Measurements from ENCODE around the gene INTS7.
"Not testable (repeated sequence)": the region's sequence is repeated elsewhere in the genome, so short reads cannot be mapped to it uniquely, and the experiment has no call there.

Gene INTS7

DNA sequence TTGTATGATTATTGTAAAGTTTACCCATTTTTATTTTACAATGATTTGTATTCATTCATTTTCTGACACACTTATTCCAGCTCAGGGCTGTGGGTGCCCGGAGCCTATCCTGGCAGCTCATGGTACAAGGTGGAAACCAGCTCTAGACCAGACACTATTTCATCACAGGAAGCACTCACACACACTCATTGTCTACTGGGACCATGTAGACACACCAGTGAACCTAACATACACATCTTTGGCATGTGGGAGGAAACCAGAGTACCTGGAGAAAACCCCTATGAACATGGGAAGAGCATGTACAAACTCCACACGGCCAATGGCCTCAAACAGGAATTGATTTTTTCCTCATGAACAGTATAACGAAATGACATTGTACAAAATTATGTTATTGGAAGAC lies 2.5 kb upstream of the INTS7 start:
- no peak for DNase-seq (ENCODE audit: low spot score)

DNA sequence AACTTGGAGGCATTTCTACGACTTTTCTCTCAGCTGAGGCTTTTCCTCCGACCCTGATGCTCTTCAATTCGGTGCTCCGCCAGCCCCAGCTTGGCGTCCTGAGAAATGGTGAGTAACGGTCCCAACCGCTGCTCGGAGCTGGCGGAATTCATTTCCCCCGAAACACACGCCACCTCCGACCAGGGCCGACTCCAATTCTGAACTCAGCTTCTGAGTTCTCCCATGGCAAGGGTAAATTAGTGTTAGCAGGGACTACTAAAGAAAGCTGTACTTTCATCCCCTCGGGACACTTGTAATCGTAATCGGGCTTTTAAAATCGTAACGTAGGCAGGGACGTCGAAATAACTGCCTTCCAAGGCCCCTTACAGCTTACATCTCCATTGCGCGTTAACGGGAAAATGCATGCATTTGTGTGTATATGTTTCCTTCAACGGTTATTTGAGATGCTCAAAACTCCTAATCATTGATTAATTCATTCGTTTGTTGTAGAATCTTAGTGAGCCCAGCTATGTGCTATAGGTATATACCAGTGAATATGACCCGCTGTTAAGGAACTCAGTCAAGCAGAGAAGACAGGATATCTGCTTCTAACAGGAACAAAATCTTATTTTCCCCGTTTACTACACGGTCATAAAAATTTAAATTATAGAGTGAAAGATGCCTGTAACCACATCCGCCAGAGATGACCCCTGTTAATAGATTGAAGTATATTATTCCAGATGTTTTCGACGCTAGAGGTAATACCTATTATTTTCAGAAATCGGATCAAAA lies 663 bp upstream of the INTS7 start:
- DNase-seq (ENCODE audit: low spot score), result no peak

DNA sequence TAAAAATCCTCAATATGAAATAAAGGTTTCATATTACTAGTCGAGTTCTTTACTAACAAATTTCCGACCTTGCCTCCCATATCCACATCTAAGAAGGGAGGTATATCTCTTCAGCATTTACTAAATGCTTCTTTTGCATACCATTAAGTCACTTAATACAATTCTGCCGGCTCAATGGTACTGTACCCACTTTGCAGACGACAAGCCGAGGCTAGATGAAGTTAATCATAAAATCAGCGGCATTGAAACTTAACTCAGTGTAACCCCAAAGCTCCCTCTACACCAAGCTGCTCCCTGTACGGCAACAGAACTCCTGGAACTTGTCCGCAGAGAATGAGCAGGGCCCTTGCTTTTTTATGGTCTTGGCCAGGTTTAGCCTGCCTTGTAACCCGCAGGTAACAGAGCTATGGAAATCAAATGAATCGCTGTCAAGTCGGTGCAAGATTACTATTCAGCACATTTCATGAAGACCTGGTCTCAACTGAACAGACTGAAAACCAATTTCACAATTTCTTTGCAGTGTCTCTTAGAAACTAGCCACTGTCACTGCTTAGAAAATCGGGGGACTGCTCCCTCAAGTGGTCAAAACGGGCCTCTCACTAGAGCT lies 738 bp downstream of the INTS7 start:
- no peak for DNase-seq (ENCODE audit: low spot score)

DNA sequence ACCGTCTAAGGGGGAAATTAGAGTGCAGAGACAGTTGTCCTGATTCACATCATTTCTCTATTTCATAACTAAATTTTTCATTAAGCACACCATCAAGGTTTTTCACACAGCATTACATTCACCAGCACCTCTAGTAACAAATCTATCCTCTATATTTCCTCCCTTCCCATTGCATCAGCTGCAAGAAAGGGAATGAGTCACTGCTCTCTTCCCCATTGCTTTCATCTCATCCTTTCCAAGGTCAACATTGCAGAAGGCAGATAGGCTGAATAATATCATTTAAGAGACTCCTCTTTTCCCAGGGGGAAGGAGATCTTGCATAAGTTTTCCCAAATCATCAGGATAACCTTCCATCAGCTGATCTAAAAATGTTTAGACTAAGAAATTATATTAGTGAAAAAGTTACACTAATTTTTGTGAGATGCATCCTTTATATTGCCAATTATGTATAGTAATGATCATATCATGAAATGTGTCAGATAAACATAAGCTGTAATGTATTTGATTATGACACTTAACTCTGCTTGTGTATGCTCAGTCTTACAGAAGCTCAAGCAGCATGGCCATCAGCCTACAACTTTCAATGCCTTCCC lies 4.3 kb downstream of the INTS7 start:
- DNase-seq (ENCODE audit: low spot score), result no peak

DNA sequence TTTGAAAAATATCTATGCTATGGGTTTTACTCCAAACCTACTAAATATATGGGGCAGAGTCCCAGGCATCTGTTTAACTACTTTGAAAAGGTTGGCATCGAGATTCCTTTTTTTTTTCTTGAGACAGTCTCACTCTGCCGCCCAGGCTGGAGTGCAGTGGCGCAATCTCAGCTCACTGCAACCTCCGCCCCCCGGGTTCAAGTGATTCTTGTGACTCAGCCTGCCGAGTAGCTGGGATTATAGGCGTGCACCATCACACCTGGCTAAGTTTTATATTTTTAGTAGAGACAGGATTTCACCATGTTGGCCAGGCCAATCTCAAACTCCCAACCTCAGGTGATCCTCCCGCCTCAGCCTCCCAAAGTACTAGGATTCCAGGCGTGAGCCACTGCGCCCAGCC lies 7.6 kb downstream of the INTS7 start:
- DNase-seq (ENCODE audit: low spot score), result not testable (repeated sequence)

DNA sequence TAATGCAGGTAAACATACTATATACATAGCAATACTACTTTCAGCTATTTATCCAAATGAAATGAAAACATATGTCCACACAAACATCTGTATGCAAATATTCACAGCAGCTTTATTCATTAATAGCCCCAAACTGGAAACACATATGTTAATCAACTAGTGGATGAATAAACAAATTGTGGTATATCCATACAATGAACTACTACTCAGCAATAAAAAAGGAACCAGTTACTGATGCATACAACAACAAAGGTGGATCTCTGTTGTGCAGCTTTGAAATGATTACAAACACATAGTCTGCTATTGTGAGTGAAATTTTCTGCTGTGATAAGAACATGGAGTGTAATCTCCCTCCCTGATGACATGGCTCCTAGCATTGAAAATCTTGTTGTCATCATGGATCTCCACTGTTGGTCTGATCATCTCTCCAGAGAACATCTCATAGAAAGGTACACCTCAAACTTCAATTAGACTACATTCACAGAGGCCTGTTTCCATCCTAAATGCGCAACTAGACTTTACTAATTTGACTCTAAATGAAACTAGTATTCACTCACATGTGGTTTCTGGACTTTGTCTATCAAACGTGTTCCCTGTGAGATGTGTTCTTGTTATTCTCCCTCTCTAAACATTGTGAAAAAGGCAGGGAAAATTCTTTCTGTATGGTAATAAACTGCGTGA lies 10.7 kb downstream of the INTS7 start:
- DNase-seq (ENCODE audit: low spot score), result no peak

DNA sequence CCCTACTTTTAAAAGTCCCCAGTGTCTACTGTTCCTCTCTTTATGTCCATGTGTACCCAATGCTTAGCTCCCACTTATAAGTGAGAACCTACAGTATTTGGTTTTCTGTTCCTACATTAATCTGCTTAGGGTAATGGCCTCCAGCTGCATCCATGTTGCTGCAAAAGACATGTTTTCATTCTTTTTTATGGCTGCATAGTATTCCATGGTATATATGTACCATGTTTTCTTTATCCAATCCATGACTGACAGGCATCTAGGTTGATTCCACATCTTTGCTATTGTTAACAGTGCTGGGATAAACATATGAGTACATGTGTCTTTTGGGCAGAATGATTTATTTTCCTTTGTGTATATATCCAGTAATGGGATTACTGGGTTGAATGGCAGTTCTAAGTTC lies 12.4 kb downstream of the INTS7 start:
- DNase-seq (ENCODE audit: low spot score), result not testable (repeated sequence)

DNA sequence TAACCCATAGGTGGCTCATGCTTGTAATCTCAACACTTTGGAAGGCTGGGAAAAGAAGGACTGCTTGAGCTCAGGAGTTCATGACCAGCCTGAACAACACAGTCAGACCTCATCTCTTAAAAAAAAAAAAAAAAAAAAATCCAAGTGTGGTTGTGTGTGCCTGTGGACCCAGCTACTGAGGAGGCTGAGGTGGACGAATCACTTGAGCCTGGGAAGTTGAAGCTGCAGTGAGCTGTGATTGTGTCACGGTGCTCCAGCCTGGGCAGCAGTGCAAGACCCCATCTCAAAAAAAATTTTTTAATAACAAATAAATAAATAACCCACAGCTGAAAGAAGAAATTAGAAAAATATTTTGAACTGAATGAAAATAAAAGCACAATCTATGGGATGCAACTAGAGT lies 13.8 kb downstream of the INTS7 start:
- no peak for DNase-seq (ENCODE audit: low spot score)

DNA sequence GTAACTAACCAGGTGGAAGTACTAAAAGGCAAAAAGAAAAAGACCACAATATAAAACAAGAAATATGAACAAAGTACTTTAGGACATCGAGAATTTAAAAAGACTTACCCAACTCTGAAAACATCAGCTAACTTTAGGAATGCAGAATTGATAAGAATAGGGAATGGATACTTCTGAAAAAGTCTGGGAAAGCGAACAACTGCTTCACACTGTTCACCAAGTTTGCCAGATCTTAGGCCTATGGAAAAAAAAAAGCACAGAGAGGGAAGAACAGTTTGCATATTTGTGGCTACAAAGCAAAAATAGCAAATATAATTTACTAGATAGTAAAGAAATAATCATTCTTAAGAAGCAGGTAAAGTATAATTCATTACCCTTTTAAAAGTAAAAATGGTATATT lies 14.4 kb downstream of the INTS7 start:
- DNase-seq (ENCODE audit: low spot score), result no peak

DNA sequence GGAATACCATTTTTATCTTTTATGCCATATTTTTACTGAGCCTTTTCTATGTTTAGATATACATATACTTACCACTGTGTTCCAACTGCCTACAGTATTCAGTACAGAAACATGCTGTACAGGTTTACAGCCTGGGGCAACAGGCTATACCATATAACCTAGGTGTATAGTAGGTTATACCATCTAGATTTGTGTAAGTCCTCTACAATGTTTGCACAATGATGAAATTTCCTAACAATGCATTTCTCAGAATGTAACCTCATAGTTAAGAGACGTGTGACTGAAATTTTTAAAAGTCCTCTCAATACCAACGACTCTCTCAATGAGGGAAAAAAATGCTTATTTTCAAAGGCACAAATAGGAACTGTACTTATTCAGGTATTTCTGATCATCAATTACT lies 21.7 kb downstream of the INTS7 start:
- no peak for DNase-seq (ENCODE audit: low spot score)

DNA sequence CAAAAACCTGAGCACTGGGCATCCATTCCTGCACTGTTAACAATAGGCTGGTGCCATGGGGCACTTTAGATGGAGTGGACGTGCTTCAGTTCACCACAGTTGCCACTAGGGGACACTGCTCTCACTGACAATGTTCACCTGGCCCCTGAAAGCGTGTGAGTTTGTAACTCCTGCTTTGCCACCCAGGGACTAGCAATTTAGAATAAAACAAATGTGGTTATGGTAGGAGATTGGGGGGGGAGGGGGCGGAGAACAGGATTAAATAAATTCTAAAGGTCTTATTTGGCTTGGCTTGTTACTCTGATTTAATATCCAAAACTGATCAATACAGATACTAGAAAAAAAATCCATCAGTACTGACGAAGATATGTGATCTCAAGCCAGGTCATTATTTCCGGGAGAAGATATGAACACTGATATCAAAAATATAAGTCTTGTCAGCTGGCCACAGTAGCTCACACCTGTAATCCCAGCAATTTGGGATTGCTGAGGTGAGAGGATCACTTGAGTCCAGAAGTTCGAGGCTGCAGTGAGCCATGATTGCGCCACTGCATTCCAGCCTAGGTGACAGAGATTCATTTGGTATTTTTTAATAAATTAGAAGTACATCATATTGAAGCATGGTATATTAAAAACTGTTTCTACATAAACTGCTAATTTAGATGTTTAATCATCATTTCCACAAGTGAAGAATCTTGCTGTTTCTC lies 23.2 kb downstream of the INTS7 start:
- peak; percentile 81 for DNase-seq (ENCODE audit: low spot score)

DNA sequence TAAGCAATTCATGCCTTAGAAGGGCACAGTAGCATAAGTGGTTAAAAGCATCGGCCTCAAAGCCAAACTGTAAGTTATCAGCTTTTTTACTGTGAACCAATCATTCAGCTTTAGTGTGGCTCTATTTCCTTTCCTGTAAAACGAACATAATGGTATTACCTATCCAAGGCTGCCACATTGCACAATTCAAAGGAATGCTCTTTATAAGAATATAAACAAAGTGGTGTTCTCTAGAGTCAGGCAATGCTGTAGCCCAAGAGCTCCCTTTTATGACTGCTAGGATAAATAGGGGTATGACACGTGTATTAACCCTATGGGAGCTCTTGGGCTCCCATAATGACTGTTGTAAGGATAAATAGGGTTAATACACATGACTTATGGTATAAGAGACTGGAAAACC lies 25.4 kb downstream of the INTS7 start:
- DNase-seq (ENCODE audit: low spot score), result no peak

DNA sequence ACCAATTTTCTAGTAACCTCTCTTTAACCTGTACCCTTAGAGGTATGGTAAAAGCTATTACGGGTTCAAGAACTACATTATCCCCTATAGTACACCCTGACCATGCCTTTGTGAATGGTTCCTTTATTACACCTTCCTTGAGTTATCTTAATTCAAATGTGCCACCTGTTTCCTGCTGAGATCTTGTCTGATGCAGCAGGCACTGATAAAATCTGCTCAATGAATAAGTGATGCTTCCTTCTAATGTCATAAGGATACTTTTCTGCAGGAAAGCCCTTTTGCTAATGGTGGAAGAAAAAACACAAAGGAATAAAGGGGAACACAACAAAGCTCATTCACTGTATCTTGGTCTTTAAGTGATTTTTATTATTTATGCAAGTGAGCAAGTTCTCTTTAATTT lies 25.8 kb downstream of the INTS7 start:
- DNase-seq (ENCODE audit: low spot score), result no peak

DNA sequence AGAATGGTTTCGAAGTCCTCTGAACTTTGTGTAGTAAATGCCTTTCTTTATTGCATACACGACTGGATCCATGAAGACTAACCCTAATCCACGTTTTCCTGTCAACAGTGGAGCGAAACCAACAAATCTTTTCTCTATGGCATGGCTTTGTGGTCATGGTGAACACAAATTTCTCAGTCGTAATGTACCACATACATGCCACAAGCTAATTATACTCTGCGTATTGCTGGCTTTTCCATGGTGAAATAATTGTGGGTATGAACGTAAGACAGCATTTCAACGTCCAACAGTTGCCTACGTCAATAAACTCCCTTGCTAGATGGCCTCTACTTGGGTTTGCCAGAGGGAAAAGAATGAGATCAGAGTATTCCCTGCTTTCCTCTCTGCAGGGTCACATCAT lies 27.5 kb downstream of the INTS7 start:
- no peak for DNase-seq (ENCODE audit: low spot score)

DNA sequence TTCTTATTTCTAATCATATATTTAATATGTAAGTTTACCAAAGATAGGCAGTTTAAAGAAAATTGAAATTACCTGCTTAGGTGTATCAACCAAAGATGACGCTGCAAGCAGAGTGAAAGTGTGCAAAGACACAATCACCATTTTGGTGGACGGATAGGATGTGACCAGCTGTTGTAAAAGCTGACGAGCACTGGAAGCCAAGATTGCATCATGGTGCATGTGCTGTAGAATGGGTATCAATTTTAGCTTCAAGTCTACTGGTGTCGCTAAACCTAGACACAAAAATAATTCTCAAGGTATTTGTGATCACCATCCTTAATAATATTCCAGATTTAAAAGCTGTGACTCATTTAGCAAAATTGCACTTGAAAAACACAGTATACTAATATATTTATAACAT lies 28.2 kb downstream of the INTS7 start:
- no peak for DNase-seq (ENCODE audit: low spot score)

DNA sequence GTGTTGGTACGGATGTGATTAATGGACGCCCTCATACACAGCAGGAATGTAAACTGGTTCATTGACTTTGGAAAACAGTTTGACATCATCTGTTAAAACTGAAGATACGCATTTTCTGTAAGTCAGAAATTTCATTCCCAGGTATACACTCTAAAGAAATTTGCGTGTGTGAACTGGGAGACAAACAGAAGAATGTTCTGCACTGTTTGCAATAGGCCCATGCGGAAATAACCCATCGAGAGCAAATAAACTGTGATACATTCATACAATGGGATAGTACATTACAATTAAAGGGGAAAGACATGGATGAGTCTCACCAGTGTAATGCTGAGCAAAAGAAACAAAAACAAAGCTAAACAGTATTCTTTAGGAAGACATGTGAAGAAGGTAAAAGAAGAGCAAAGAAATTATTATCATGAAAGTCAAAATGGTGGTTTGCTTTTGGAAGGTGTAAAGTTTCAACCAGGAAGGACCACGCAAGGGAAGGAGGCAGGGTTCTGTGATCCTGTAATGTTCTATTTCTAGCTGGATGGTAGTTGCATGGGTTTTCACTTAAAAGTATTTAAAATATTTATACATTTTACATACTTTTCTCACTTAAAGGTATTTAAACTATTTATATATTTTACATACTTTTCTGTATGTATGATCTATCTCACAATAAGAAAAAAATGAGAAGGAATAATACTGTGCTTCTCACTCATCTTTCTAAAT lies 30.3 kb downstream of the INTS7 start:
- no peak for DNase-seq (ENCODE audit: low spot score)

DNA sequence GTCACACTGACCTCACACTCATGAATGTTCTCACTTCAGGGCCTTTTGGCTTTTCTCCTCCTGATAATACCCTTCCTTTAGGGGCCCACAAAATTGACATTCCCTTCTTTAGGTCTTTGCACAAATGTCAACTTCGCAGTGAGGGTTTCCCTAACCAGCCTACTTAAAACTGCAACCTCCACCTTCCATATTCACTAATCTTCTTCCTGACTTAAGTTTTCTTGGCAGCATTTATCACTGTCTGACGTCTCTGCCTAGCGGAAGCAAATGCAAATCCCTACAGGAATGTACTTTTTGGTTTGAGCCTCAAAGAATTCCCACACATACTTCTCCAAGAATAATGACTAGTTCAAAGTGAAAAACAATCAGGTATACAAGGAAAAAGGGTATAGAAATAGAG lies 32.8 kb downstream of the INTS7 start:
- DNase-seq (ENCODE audit: low spot score), result no peak

DNA sequence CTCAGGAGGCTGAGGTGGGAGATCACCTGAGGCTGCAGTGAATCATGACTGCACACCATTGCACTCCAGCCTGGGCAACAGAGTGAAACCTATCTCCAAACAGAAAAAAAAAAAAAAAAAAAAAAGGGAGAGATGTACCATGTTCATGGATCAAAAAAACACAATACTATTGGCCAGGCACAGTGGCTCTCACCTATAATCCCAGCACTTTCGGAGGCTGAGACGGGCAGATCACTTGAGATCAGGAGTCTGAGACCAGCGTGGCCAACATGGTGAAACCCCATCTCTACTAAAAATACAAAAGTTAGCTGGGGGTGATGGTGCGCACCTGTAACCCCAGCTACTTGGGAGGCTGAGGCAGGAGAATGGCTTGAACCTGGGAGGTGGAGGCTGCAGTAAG lies 37.9 kb downstream of the INTS7 start:
- DNase-seq (ENCODE audit: low spot score), result not testable (repeated sequence)

DNA sequence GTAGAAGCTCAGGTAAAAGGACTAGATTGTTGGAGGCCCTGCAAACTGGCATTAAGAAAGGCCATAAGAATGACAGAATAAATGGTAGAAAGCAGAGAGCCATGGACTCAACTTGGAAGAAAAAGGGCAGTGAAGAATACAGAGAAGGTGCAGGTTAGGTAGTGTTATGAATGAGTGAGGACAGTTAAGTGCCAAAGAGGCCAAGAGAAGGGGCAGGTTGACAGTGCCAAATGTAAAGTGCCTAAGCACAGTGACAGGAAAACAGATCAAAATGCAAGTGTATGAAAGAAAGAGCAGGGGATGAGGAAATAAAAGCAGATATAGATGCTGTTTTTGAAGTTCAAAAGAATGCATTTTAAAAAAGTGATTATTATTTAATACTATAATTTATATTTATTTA lies 43.7 kb downstream of the INTS7 start:
- DNase-seq (ENCODE audit: low spot score), result no peak

DNA sequence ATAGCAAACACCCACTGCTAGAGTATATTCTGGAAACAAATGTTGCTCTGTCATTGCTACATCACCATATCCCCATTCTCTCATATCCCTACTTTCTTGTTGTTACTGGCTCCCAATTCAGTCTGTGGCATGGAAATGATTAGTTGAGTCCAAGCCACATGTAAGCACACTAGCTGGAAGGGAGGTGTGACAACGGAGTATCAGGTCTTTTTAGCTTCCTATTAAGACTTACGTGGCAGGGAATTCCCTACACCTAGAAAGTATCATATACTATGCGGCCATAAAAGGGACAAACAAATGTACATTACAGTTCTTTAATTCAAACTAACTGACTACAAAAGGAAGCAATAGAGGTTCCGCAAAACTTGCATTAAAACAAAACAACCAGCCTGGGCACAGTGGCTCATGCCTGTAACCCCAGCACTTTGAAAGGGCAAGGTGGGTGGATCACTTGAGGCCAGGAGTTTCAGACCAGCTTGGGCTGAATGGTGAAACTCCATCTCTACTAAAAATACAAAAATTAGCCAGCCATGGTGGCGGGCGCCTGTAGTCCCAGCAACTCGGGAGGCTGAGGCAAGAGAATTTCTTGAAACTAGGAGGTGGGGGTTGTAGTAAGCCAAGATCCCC lies 48.6 kb downstream of the INTS7 start:
- no peak for DNase-seq (ENCODE audit: low spot score)

DNA sequence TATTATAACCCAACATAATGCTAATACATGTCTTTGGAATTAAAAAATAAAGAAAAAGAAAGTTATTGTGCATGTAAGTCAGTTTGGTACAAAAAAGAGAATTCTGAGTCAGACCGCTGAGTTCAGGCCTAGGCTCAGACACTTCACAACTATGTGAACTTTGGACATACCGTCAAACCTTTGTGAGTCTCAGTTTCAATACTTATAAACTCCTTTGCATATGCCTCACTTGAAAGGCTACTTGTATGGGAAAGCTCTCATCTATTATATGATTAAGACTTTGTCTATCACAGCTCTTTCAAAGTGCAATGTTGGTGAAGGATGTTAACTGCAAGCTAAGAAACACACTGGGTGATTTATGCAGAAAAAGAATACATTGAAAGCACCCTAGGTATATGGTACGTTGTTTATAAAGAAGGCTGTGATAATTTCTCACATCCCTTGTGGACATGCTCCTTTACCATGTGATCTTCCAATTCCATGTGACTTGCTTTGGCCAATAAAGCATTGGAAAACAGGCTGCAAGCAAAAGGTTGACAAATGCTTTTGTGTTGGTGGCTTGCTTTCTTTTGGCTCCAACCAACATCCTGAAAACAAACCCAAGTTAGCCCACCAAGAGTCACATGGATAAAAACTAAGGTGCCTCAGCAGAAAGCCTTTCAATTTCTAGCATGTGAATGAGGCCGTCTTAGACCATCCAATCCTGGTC lies 49.6 kb downstream of the INTS7 start:
- DNase-seq (ENCODE audit: low spot score), result no peak

All from iPS-NIHi11 (cell line).